IMR-90 (cell line): ENCODE measurements around the gene KLHL7. TPM values are rescaled to one million over a fixed set of nuclear protein-coding genes. Genes with fewer than 3 reads are reported as not detected.

Experiments
- ATAC-seq: fragments of 200-7000 bp; cut with Tn5 transposase; 2 replicates; pipeline ENCODE4 v1.9.1; 2020; ENCODE audit warnings: low read depth, mild to moderate bottlenecking, moderate library complexity
- BruUV-seq: library from RNA; stranded (reverse); fragments of 400-500 nt; replicated peaks from 2 replicates; lab custom pipeline; 2021; lab: Mats Ljungman, UMichigan
- CTCF ChIA-PET: fragments of 300-600 bp; formaldehyde crosslinking; extraction: SDS; loops from one replicate; lab custom pipeline; 2021; ENCODE audit warnings: antibody characterized with exemption; lab: Yijun Ruan, JAX
- POLR2A ChIA-PET: fragments of 300-600 bp; sonication (Branson Sonifier 250); formaldehyde crosslinking; loops from one replicate; lab custom pipeline; 2022; ENCODE audit warnings: antibody characterized with exemption; ENCODE audit not compliant: unreplicated experiment; lab: Charles Lee
- DNase-seq: peaks from one replicate; pipeline ENCODE4 v3.0.0; 2013
- H2AFZ ChIP-seq: replicated peaks from 2 replicates; pipeline ENCODE3; 2013; ENCODE audit warnings: low read length, mild to moderate bottlenecking; ENCODE audit not compliant: poor library complexity
- H2AK5ac ChIP-seq: 2 replicates; pipeline ENCODE4 v1.6.1; 2013; ENCODE audit warnings: low read depth, low read length, inconsistent platforms
- H2AK9ac ChIP-seq: replicated peaks from 2 replicates; pipeline ENCODE3; 2013; ENCODE audit warnings: mild to moderate bottlenecking, low read depth, low read length, moderate library complexity; ENCODE audit not compliant: poor library complexity
- H2BK120ac ChIP-seq: 2 replicates; pipeline ENCODE4 v1.6.1; 2013; ENCODE audit warnings: low read depth, low read length, inconsistent platforms
- H2BK15ac ChIP-seq: 3 replicates; pipeline ENCODE4 v1.6.1; 2013; ENCODE audit warnings: low read depth, low read length, inconsistent platforms
- H2BK20ac ChIP-seq: 2 replicates; pipeline ENCODE4 v1.6.1; 2013; ENCODE audit warnings: low read depth, mild to moderate bottlenecking, inconsistent platforms, low read length, moderate library complexity
- H2BK5ac ChIP-seq: 2 replicates; pipeline ENCODE4 v1.6.1; 2013; ENCODE audit warnings: mild to moderate bottlenecking, low read depth, low read length, inconsistent platforms; ENCODE audit not compliant: poor library complexity, severe bottlenecking
- H3K14ac ChIP-seq: replicated peaks from 2 replicates; pipeline ENCODE4 v1.6.1; 2013; ENCODE audit warnings: low read depth, low read length, inconsistent platforms
- H3K18ac ChIP-seq: 2 replicates; pipeline ENCODE4 v1.6.1; 2013; ENCODE audit warnings: low read depth, low read length, control low read depth
- H3K23ac ChIP-seq: 2 replicates; pipeline ENCODE4 v1.6.1; 2013; ENCODE audit warnings: low read depth, low read length, inconsistent platforms
- H3K27ac ChIP-seq: 2 replicates; pipeline ENCODE4 v1.5.1; 2013; ENCODE audit warnings: mild to moderate bottlenecking, control low read depth, low read length; ENCODE audit not compliant: insufficient read depth
- H3K27me3 ChIP-seq: 2 replicates; pipeline ENCODE4 v1.6.1; 2013; ENCODE audit warnings: low read length; ENCODE audit not compliant: control insufficient read depth, insufficient read depth
- H3K36me3 ChIP-seq: 2 replicates; pipeline ENCODE4 v1.6.1; 2013; ENCODE audit warnings: low read length, mixed read lengths; ENCODE audit not compliant: control insufficient read depth, insufficient read depth
- H3K4ac ChIP-seq: 2 replicates; pipeline ENCODE4 v1.6.1; 2013; ENCODE audit warnings: low read depth, low read length, inconsistent platforms
- H3K4me1 ChIP-seq: 2 replicates; pipeline ENCODE4 v1.6.1; 2013; ENCODE audit warnings: low read length, mixed read lengths; ENCODE audit not compliant: control insufficient read depth, insufficient read depth
- H3K4me2 ChIP-seq: 2 replicates; pipeline ENCODE4 v1.6.1; 2013; ENCODE audit warnings: low read depth, mild to moderate bottlenecking, control low read depth, low read length, moderate library complexity
- H3K4me3 ChIP-seq: 2 replicates; pipeline ENCODE4 v1.5.1; 2013; ENCODE audit warnings: low read depth, mild to moderate bottlenecking, control low read depth, low read length, moderate library complexity; ENCODE audit not compliant: insufficient read depth
- H3K56ac ChIP-seq: 2 replicates; pipeline ENCODE4 v1.6.1; 2013; ENCODE audit warnings: low read length, inconsistent platforms; ENCODE audit not compliant: insufficient read depth; ENCODE audit errors: extremely low read depth
- H3K79me1 ChIP-seq, 2 experiments: 2 replicates each; pipeline ENCODE4 v1.6.1; 2013; ENCODE audit warnings: low read length in 2 of 2, inconsistent platforms in 1 of 2, low read depth in 1 of 2
- H3K9ac ChIP-seq: 2 replicates; pipeline ENCODE4 v1.6.1; 2013; ENCODE audit warnings: low read depth, low read length, control low read depth
- H3K9me1 ChIP-seq: 2 replicates; pipeline ENCODE4 v1.6.1; 2013; ENCODE audit warnings: low read length, inconsistent platforms; ENCODE audit not compliant: insufficient read depth
- H3K9me3 ChIP-seq: 2 replicates; pipeline ENCODE4 v1.6.1; 2013; ENCODE audit warnings: low read length; ENCODE audit not compliant: control insufficient read depth, insufficient read depth
- H4K20me1 ChIP-seq: 2 replicates; pipeline ENCODE4 v1.6.1; 2013; ENCODE audit warnings: low read length, inconsistent platforms; ENCODE audit not compliant: insufficient read depth
- H4K5ac ChIP-seq: 2 replicates; pipeline ENCODE4 v1.6.1; 2013; ENCODE audit warnings: mild to moderate bottlenecking, low read depth, low read length, control low read depth
- H4K8ac ChIP-seq, 2 experiments: 2 replicates each; pipeline ENCODE4 v1.6.1; 2013; ENCODE audit warnings: low read depth in 2 of 2, low read length in 2 of 2, control low read depth in 1 of 2, inconsistent platforms in 1 of 2
- H4K91ac ChIP-seq: 2 replicates; pipeline ENCODE4 v1.6.1; 2013; ENCODE audit warnings: low read depth, low read length, inconsistent platforms; ENCODE audit not compliant: insufficient read depth
- BHLHE40 ChIP-seq: fragments of 150-350 bp; IDR thresholded peaks from 2 replicates; pipeline ENCODE4 v1.6.1; 2016; ENCODE audit warnings: mild to moderate bottlenecking, low read depth, low read length
- CEBPB ChIP-seq: IDR thresholded peaks from 2 replicates; pipeline ENCODE4 v1.6.1; 2012; ENCODE audit warnings: low read depth, low read length, improper control_type of control experiment
- CHD1 ChIP-seq: IDR thresholded peaks from 2 replicates; pipeline ENCODE4 v1.6.1; 2012; ENCODE audit warnings: low read depth, low read length, improper control_type of control experiment
- CTCF ChIP-seq: conservative IDR thresholded peaks from 2 replicates; pipeline ENCODE4 v1.5.1; 2012; ENCODE audit warnings: mild to moderate bottlenecking, low read depth, low read length, improper control_type of control experiment
- ELK1 ChIP-seq: fragments of 150-350 bp; IDR thresholded peaks from 2 replicates; pipeline ENCODE4 v1.6.1; 2016; ENCODE audit warnings: low read depth, mild to moderate bottlenecking, low read length, moderate library complexity, borderline replicate concordance
- FOS ChIP-seq: fragments of 150-350 bp; IDR thresholded peaks from 2 replicates; pipeline ENCODE4 v1.6.1; 2016; ENCODE audit warnings: low read depth, low read length
- MAFK ChIP-seq: IDR thresholded peaks from 2 replicates; pipeline ENCODE4 v1.6.1; 2012; ENCODE audit warnings: low read depth, low read length, improper control_type of control experiment
- MAZ ChIP-seq: IDR thresholded peaks from 2 replicates; pipeline ENCODE4 v1.6.1; 2012; ENCODE audit warnings: low read depth, mild to moderate bottlenecking, low read length, improper control_type of control experiment, moderate library complexity, borderline replicate concordance
- MXI1 ChIP-seq: IDR thresholded peaks from 2 replicates; pipeline ENCODE4 v1.6.1; 2012; ENCODE audit warnings: low read depth, mild to moderate bottlenecking, low read length, moderate library complexity, borderline replicate concordance
- NFE2L2 ChIP-seq: fragments of 150-350 bp; IDR thresholded peaks from 2 replicates; pipeline ENCODE4 v1.6.1; 2016; ENCODE audit warnings: low read depth, mild to moderate bottlenecking, low read length
- POLR2A ChIP-seq: IDR thresholded peaks from 2 replicates; pipeline ENCODE4 v1.6.1; 2012; ENCODE audit warnings: mild to moderate bottlenecking, low read depth, low read length
- RAD21 ChIP-seq: IDR thresholded peaks from 2 replicates; pipeline ENCODE4 v1.6.1; 2012; ENCODE audit warnings: low read length, improper control_type of control experiment
- RCOR1 ChIP-seq: IDR thresholded peaks from 2 replicates; pipeline ENCODE4 v1.6.1; 2012; ENCODE audit warnings: mild to moderate bottlenecking, low read length, improper control_type of control experiment; ENCODE audit not compliant: insufficient replicate concordance
- RFX5 ChIP-seq: IDR thresholded peaks from 2 replicates; pipeline ENCODE4 v1.8.0; 2012; ENCODE audit warnings: low read depth, mild to moderate bottlenecking, low read length, moderate library complexity
- SMC3 ChIP-seq: fragments of 150-350 bp; IDR thresholded peaks from 2 replicates; pipeline ENCODE4 v1.6.1; 2016; ENCODE audit warnings: low read depth, mild to moderate bottlenecking, antibody characterized with exemption, low read length, moderate library complexity
- USF2 ChIP-seq: fragments of 150-350 bp; IDR thresholded peaks from 2 replicates; pipeline ENCODE4 v1.6.1; 2017; ENCODE audit warnings: mild to moderate bottlenecking, antibody characterized with exemption, low read length, low read depth
- whole genome bisulfite sequencing, 2 experiments: methylation state at CpG; one replicate each; pipeline versions ENCODE4 v1.1.5 to v1.1.7; 2013; ENCODE audit warnings: missing lambda C conversion rate in 2 of 2; ENCODE audit not compliant: insufficient read length in 1 of 2; ENCODE audit errors: extremely low coverage in 2 of 2; 5-methylcytosine and 5-hydroxymethylcytosine counted together
- dilution Hi-C: fragments of 300-500 bp; cut with HindIII; formaldehyde crosslinking; loops from one replicate; pipeline ENCODE4 v1.14.3; 2018; ENCODE audit warnings: low sequenced_read_pairs; ENCODE audit not compliant: unreplicated experiment
- in situ Hi-C: fragments of 300-500 bp; cut with MboI; formaldehyde crosslinking; loops from 3 replicates; pipeline ENCODE4 v1.14.3; 2019; ENCODE audit warnings: low sequenced_read_pairs, inconsistent platforms, mixed read lengths
- intact Hi-C: fragments of 100-400 bp; cut with micrococcal nuclease; formaldehyde crosslinking; loops from 2 replicates; pipeline ENCODE4 v1.10.0; 2022
- polyA plus RNA-seq, 3 experiments: library from polyadenylated mRNA; depleted of rRNA; stranded (reverse); fragments of >200 nt; gene quantifications; 2 replicates each; pipeline ENCODE4 v1.2.3, GENCODE V29; 2012; ENCODE audit warnings: low replicate concordance in 1 of 3
- total RNA-seq: library from RNA; depleted of rRNA; stranded (reverse); fragments of >200 nt; gene quantifications from 2 replicates; pipeline ENCODE4 v1.2.3, GENCODE V29; 2012

KLHL7 gene
- total and polyA plus RNA-seq, 2 of the 4 experiments (the other 2 are of a cell fraction): 24.6 to 29.2 TPM

GRCh38 chr7:23135755-23136154 is 30.2 kb downstream of the KLHL7 start:
- in situ Hi-C loops: no loop called here

More at GRCh38 chr7:23135755-23136154, 30.2 kb downstream of the KLHL7 start:
- Histone ChIP-seq H3K23ac (no peak overlapping the region), H3K18ac (no peak overlapping the region), H3K79me1 (no peaks in the 10 kb centered on the region), H2AK5ac (no peak overlapping the region), H3K27me3 (no peaks in the 10 kb centered on the region), H4K8ac (no peak overlapping the region), H2BK120ac (no peak overlapping the region), H3K36me3 (no peaks in the 10 kb centered on the region), H3K56ac (no peak overlapping the region), H2BK5ac (no peak overlapping the region), H4K5ac (no peak overlapping the region), H4K91ac (no peak overlapping the region), H4K20me1 (no peaks in the 10 kb centered on the region), H2BK15ac (no peak overlapping the region), H2AFZ (no peak overlapping the region), H3K27ac (peak overlapping the region; percentile 56; the same call in 1 of the 2 replicates), H3K4me1 (peaks cover 3% of the 10 kb centered on the region), H3K4me2 (peak overlapping the region; percentile 44), H2AK9ac (no peak overlapping the region), H3K4ac (no peak overlapping the region), H3K9me3 (no peaks in the 10 kb centered on the region), H3K9ac (no peak overlapping the region), H2BK20ac (no peak overlapping the region), H3K9me1 (no peaks in the 10 kb centered on the region), H3K4me3 (no peak overlapping the region), H3K14ac (no peak overlapping the region)
- DNase-seq (peak; percentile 17), ATAC-seq (peak; percentile 75)
- intact Hi-C loops: no loop called here
- CTCF ChIA-PET: interaction anchor here (0.6 to 1.6 kb wide), 3 partner anchors 10 to 78 kb away, joined by 3 to 5 read pairs (median 3); no protein-coding TSS in a partner anchor
- POLR2A ChIA-PET: no interaction called here
- no CpG with 5 or more reads among the region's 1 CpG for WGBS, 2 experiments
- dilution Hi-C loops: no loop called here
- BruUV-seq: no TSS peak
- no peak for TF ChIP-seq SMC3
- TF ChIP-seq RAD21: no peak
- no peak for TF ChIP-seq NFE2L2
- no peak for TF ChIP-seq CHD1
- TF ChIP-seq CTCF: no peak
- TF ChIP-seq MAFK: no peak
- no peak for TF ChIP-seq MAZ
- no peak for TF ChIP-seq POLR2A
- TF ChIP-seq ELK1: no peak
- TF ChIP-seq RCOR1: no peak
- TF ChIP-seq FOS: no peak
- no peak for TF ChIP-seq BHLHE40
- no peak for TF ChIP-seq CEBPB
- TF ChIP-seq RFX5: no peak
- TF ChIP-seq USF2: no peak
- no peak for TF ChIP-seq MXI1
